KMS-11 (cell line): Measurements from ENCODE around the gene STK38L.

Experiments
- H2AFZ ChIP-seq: fragments of 200-600 bp; sonication (generic); 2 replicates; pipeline ENCODE4 v1.6.1; 2016; ENCODE audit warnings: antibody characterized with exemption, mixed run types, low read depth
- H3K27ac ChIP-seq: fragments of 200-600 bp; sonication (generic); 2 replicates; pipeline ENCODE4 v1.6.1; 2016; ENCODE audit warnings: mild to moderate bottlenecking, mixed run types
- H3K27me3 ChIP-seq: fragments of 200-600 bp; sonication (generic); 2 replicates; pipeline ENCODE4 v1.6.1; 2017; ENCODE audit warnings: mild to moderate bottlenecking, low read depth, mixed run types, moderate library complexity; ENCODE audit not compliant: insufficient read depth
- H3K36me3 ChIP-seq: fragments of 200-600 bp; sonication (generic); 2 replicates; pipeline ENCODE4 v1.6.1; 2017; ENCODE audit warnings: mild to moderate bottlenecking, mixed run types; ENCODE audit not compliant: insufficient read depth
- H3K4me1 ChIP-seq: fragments of 200-600 bp; sonication (generic); 2 replicates; pipeline ENCODE4 v1.6.1; 2016; ENCODE audit warnings: mild to moderate bottlenecking, low read depth, mixed run types; ENCODE audit not compliant: poor library complexity, severe bottlenecking
- H3K4me2 ChIP-seq: fragments of 200-600 bp; sonication (generic); 2 replicates; pipeline ENCODE4 v1.7.0; 2016; ENCODE audit warnings: mild to moderate bottlenecking, mixed run types
- H3K4me3 ChIP-seq: fragments of 200-600 bp; sonication (generic); IDR thresholded peaks from 2 replicates; pipeline ENCODE4 v1.6.1; 2017; ENCODE audit warnings: low read depth, low read length, mixed read lengths; ENCODE audit not compliant: insufficient read depth
- H3K79me2 ChIP-seq: fragments of 200-600 bp; sonication (generic); 2 replicates; pipeline ENCODE4 v1.6.1; 2016; ENCODE audit warnings: low read depth, mixed run types; ENCODE audit not compliant: insufficient read depth
- H3K9ac ChIP-seq: fragments of 200-600 bp; sonication (generic); 2 replicates; pipeline ENCODE4 v1.6.1; 2016; ENCODE audit warnings: mild to moderate bottlenecking, mixed run types
- H4K20me1 ChIP-seq: fragments of 200-600 bp; sonication (generic); 2 replicates; pipeline ENCODE4 v1.6.1; 2016; ENCODE audit warnings: mild to moderate bottlenecking, mixed run types; ENCODE audit not compliant: insufficient read depth
- TF ChIP-seq, protein P1 (sequence below): fragments of 200-600 bp; sonication (generic); conservative IDR thresholded peaks from 2 replicates; pipeline ENCODE4 v1.6.1; 2017; ENCODE audit warnings: low read depth, mild to moderate bottlenecking, antibody characterized with exemption, low read length, moderate library complexity, mixed read lengths

The STK38L gene

DNA sequence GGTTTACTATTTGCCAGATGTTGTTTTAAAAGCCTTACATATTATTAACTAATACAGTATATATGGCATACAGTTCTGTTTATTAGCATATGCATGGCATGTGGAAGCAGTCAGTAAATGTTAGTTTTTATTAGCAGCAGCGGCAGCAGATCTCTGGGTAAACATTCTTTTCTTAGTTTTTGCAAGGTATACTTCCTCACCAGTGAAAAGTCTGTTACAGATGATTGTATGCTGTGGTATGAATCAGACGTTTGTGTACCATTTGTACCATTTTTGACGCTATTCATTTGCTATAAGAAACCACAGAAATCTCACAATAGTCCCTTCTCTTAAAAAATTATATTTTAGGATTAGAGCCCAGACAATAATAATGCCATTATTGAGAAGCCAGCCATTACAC, 17.8 kb downstream of the STK38L start:
- Histone ChIP-seq H3K4me2 (no peak overlapping the region), H2AFZ (no peak overlapping the region), H3K27me3 (no peaks in the 10 kb centered on the region), H3K79me2 (no peaks in the 10 kb centered on the region), H4K20me1 (no peaks in the 10 kb centered on the region), H3K4me1 (peaks cover 21% of the 10 kb centered on the region), H3K27ac (no peak overlapping the region), H3K4me3 (no peak overlapping the region), H3K9ac (no peak overlapping the region), H3K36me3 (no peaks in the 10 kb centered on the region)
- TF ChIP-seq, protein P1, sequence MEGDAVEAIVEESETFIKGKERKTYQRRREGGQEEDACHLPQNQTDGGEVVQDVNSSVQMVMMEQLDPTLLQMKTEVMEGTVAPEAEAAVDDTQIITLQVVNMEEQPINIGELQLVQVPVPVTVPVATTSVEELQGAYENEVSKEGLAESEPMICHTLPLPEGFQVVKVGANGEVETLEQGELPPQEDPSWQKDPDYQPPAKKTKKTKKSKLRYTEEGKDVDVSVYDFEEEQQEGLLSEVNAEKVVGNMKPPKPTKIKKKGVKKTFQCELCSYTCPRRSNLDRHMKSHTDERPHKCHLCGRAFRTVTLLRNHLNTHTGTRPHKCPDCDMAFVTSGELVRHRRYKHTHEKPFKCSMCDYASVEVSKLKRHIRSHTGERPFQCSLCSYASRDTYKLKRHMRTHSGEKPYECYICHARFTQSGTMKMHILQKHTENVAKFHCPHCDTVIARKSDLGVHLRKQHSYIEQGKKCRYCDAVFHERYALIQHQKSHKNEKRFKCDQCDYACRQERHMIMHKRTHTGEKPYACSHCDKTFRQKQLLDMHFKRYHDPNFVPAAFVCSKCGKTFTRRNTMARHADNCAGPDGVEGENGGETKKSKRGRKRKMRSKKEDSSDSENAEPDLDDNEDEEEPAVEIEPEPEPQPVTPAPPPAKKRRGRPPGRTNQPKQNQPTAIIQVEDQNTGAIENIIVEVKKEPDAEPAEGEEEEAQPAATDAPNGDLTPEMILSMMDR, result no peak

DNA sequence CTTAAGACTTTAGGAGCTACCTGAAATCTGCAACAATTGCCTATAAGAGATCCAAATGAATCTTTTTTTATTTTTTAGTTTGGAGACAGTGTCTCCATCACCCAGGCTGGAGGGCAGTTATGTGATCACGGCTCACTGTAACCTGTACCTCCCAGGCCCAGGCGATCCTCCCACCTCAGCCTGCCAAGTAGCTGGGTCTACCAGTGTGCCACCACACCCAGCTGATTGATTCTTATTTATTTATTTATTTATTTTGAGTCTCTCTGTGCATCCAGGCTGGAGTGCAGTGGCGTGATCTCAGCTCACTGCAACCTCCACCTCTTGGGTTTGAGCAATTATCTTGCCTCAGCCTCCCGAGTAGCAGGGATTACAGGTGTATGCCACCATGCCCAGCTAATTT, 26.1 kb downstream of the STK38L start:
- no peaks in the 10 kb centered on the region for H3K27me3 ChIP-seq
- H3K9ac ChIP-seq, result no peak overlapping the region
- H3K4me1 ChIP-seq, result peaks cover 40% of the 10 kb centered on the region
- peaks cover 22% of the 10 kb centered on the region for H3K79me2 ChIP-seq
- H4K20me1 ChIP-seq, result no peaks in the 10 kb centered on the region
- H3K27ac ChIP-seq, result no peak overlapping the region
- TF ChIP-seq, protein P1, result no peak
- H3K4me2 ChIP-seq, result no peak overlapping the region
- H3K36me3 ChIP-seq, result no peaks in the 10 kb centered on the region
- no peak overlapping the region for H2AFZ ChIP-seq
- no peak overlapping the region for H3K4me3 ChIP-seq

DNA sequence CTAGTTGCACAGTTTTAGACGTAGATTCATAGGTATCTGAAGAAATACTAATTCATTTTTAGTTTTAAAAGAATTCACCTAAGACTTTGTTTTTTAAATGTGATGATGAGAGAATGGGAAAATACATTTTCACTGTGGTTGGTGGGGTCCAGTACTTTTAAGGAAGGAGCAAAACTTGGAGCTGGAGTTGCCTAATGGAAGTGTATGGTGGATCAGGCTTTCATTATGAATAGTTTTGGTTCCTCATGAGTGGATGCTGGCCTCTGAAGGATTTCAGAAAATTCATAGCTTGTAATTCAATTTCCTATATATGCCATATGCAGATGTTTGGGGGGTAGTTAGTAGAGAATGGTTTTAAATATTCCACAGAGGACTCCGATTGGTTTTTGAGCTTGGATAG, 27.1 kb downstream of the STK38L start:
- Histone ChIP-seq H2AFZ (no peak overlapping the region), H3K4me2 (no peak overlapping the region; the same call in 1 of the 2 replicates), H3K27ac (no peak overlapping the region), H3K79me2 (peaks cover 31% of the 10 kb centered on the region), H3K4me3 (no peak overlapping the region), H4K20me1 (no peaks in the 10 kb centered on the region), H3K9ac (no peak overlapping the region), H3K36me3 (no peaks in the 10 kb centered on the region), H3K4me1 (peaks cover 44% of the 10 kb centered on the region), H3K27me3 (no peaks in the 10 kb centered on the region)
- TF ChIP-seq, protein P1, result no peak

DNA sequence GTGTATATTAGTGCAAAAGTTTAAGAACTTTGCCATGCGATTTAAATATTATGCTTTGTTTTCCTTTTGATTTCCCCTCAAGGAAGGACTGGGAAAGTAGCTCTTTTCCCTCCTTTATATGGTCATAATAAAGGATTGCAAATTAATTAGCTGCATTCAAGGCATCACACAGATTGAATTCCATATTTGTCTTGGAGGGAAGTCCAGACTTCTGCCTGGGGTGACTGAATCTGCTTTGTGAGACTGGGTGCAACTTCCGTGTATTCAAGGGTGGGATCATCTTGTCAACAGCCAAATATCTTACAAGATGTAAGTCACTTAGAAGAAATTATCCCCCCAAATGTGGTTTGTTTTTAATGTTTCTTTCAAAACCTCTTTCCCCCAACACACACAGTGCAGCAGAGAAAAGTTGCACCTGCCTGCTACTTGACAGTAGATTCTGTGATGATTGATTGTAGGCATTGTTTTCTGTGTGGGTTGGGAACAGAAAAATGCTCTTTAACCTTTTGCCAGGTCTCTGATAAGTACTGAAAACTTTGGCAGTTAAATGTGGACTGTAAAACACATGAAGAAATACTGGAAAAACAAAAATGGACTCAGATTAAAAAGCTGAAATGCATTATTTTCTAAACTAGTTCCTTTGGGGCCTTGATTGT, 28.4 kb downstream of the STK38L start:
- Histone ChIP-seq H3K36me3 (no peaks in the 10 kb centered on the region), H3K27me3 (no peaks in the 10 kb centered on the region), H3K27ac (peak overlapping the region; percentile 52), H3K4me1 (peaks cover 57% of the 10 kb centered on the region), H3K79me2 (peaks cover 33% of the 10 kb centered on the region), H4K20me1 (no peaks in the 10 kb centered on the region), H3K9ac (no peak overlapping the region), H2AFZ (no peak overlapping the region), H3K4me2 (peak overlapping the region; percentile 78), H3K4me3 (no peak overlapping the region)
- TF ChIP-seq, protein P1, result no peak
